Upper lobe of right lung (tissue), 1 donor: ENCODE measurements around the gene CRNN. TPM values are rescaled to one million over a fixed set of nuclear protein-coding genes. Genes with fewer than 3 reads are reported as not detected.

ENCODE experiments used
- ATAC-seq: fragments of 200-7000 bp; cut with Tn5 transposase; one replicate; pipeline ENCODE4 v1.9.1; 2020; ENCODE audit warnings: mild to moderate bottlenecking, moderate library complexity
- DNase-seq: peaks from one replicate; pipeline ENCODE4 v3.0.0-alpha.2; 2020
- H3K27ac ChIP-seq: fragments of 200-600 bp; one replicate; pipeline ENCODE4 v1.8.0; 2022
- H3K27me3 ChIP-seq: fragments of 200-600 bp; one replicate; pipeline ENCODE4 v1.8.0; 2022; ENCODE audit warnings: mild to moderate bottlenecking
- H3K36me3 ChIP-seq: fragments of 200-600 bp; one replicate; pipeline ENCODE4 v1.8.0; 2022
- H3K4me1 ChIP-seq: fragments of 200-600 bp; one replicate; pipeline ENCODE4 v1.8.0; 2022
- H3K4me3 ChIP-seq: fragments of 200-600 bp; one replicate; pipeline ENCODE4 v1.8.0; 2022; ENCODE audit warnings: mild to moderate bottlenecking
- H3K9me3 ChIP-seq: fragments of 200-600 bp; one replicate; pipeline ENCODE4 v1.8.0; 2022
- CTCF ChIP-seq: fragments of 200-600 bp; IDR thresholded peaks from one replicate; pipeline ENCODE4 v1.8.0; 2022; ENCODE audit warnings: antibody characterized with exemption
- intact Hi-C: fragments of 100-400 bp; cut with DNase I; formaldehyde crosslinking; loops from one replicate; pipeline ENCODE4 v1.11.0; 2022
- long read RNA-seq: library from polyadenylated mRNA; unstranded; transcript quantifications from one replicate; pipeline ENCODE4 v2.0.0, GENCODE V29; 2021
- total RNA-seq: library from RNA; stranded (reverse); fragmentation: NEBNext Ultra II Directional; extraction: Animal tissue kit (Norgen Biotek cat#: 25700); gene quantifications from one replicate; pipeline ENCODE4 v1.2.1, GENCODE V29; 2021
- donor health status: DM: no; HTN: yes; CAD: no; lungs with severe emphysema.

CRNN gene
- total RNA-seq: not detected
- long read RNA-seq: 0 reads

- intact Hi-C loops: no loop called here
- Histone ChIP-seq H3K4me1 (peaks cover 4% of the 10 kb centered on the region), H3K4me3 (no peak within 1 kb of the TSS), H3K36me3 (no peaks in the 10 kb centered on the region), H3K9me3 (no peaks in the 10 kb centered on the region), H3K27ac (no peak within 1 kb of the TSS), H3K27me3 (no peaks in the 10 kb centered on the region)
- TF ChIP-seq CTCF: no peak
- DNase-seq (no peak), ATAC-seq (no peak)
Observed at GRCh38 chr1:152413909-152414308, at the start of gene CRNN. Gene CRNN (minus strand): TSS chr1:152414263. CDS start chr1:152412233, 2,030 bp downstream.

GRCh38 chr1:152462636-152463035 lies 48.6 kb upstream of the CRNN start:
- ATAC-seq: no peak
- TF ChIP-seq CTCF: no peak
- no peak for DNase-seq

GRCh38 chr1:152461544-152461943 lies 47.5 kb upstream of the CRNN start:
- DNase-seq (no peak), ATAC-seq (peak; percentile 79)
- H3K4me1 ChIP-seq: peaks cover 9% of the 10 kb centered on the region
- H3K27me3 ChIP-seq: no peaks in the 10 kb centered on the region
- no peaks in the 10 kb centered on the region for H3K9me3 ChIP-seq
- peak; percentile 68 for TF ChIP-seq CTCF
- intact Hi-C loops: no loop called here
- H3K36me3 ChIP-seq: no peaks in the 10 kb centered on the region
- no peak overlapping the region for H3K27ac ChIP-seq
- H3K4me3 ChIP-seq: no peak overlapping the region

More at GRCh38 chr1:152462636-152463035, 48.6 kb upstream of the CRNN start:
- H3K27me3 ChIP-seq: no peaks in the 10 kb centered on the region
- no peak overlapping the region for H3K4me3 ChIP-seq
- H3K27ac ChIP-seq: no peak overlapping the region
- peaks cover 9% of the 10 kb centered on the region for H3K4me1 ChIP-seq
- intact Hi-C loops: no loop called here
- no peaks in the 10 kb centered on the region for H3K36me3 ChIP-seq
- no peaks in the 10 kb centered on the region for H3K9me3 ChIP-seq

GRCh38 chr1:152460529-152460899 lies 46.5 kb upstream of the CRNN start:
- Histone ChIP-seq H3K4me1 (peaks cover 9% of the 10 kb centered on the region), H3K27me3 (no peaks in the 10 kb centered on the region), H3K9me3 (no peaks in the 10 kb centered on the region), H3K27ac (no peak overlapping the region), H3K36me3 (no peaks in the 10 kb centered on the region), H3K4me3 (no peak overlapping the region)
- no peak for TF ChIP-seq CTCF
- ATAC-seq: no peak
- intact Hi-C loops: no loop called here
- DNase-seq: no peak

- peak overlapping the region; percentile 17 for H3K4me3 ChIP-seq
- H3K36me3 ChIP-seq: no peaks in the 10 kb centered on the region
- peak; percentile 86 for DNase-seq
- H3K9me3 ChIP-seq: no peaks in the 10 kb centered on the region
- H3K4me1 ChIP-seq: peaks cover 9% of the 10 kb centered on the region
- H3K27ac ChIP-seq: peak overlapping the region; percentile 42
- no peaks in the 10 kb centered on the region for H3K27me3 ChIP-seq
- ATAC-seq: peak; percentile 90
- TF ChIP-seq CTCF: peak; percentile 83
- intact Hi-C loops: loop anchor here (10.0 kb wide), 2 partner anchors 275 to 405 kb away; no protein-coding TSS in a partner anchor
Observed at GRCh38 chr1:152459596-152460528, 45.8 kb upstream of the CRNN start.
